ENCODE data around the gene ZNF792. TPM values are rescaled to one million over a fixed set of nuclear protein-coding genes. Genes with fewer than 3 reads are reported as not detected.
"Not testable (repeated sequence)": the region's sequence is repeated elsewhere in the genome, so short reads cannot be mapped to it uniquely, and the experiment has no call there.

Gene ZNF792
- polyA plus RNA-seq, 1 donor, result 2.7 TPM

- DNase-seq, result not testable (repeated sequence)
Measured at GRCh38 chr19:34920090-34920786, 43.8 kb downstream of the ZNF792 start.

- DNase-seq, result no peak
Measured at GRCh38 chr19:34918190-34918589, 45.8 kb downstream of the ZNF792 start.

GRCh38 chr19:34917144-34917543 lies 46.9 kb downstream of the ZNF792 start:
- not testable (repeated sequence) for DNase-seq

GRCh38 chr19:34910770-34911169 lies 53.3 kb downstream of the ZNF792 start:
- DNase-seq, result no peak

Other genes with a start within 250 kb of the ZNF792 start
- gene ZNF181, start 230.0 kb downstream of the ZNF792 start, polyA plus RNA-seq (ENCODE audit: insufficient read length), result 13.4 TPM
- 7.2 TPM for gene ZNF599, start 191.0 kb downstream of the ZNF792 start, polyA plus RNA-seq (ENCODE audit: insufficient read length)
- 3.9 TPM for gene ZNF30, start 37.3 kb downstream of the ZNF792 start, polyA plus RNA-seq (ENCODE audit: insufficient read length)
- gene GRAMD1A, start 36.1 kb upstream of the ZNF792 start, polyA plus RNA-seq (ENCODE audit: insufficient read length), result 48.5 TPM
- gene SCN1B, start 66.2 kb upstream of the ZNF792 start, polyA plus RNA-seq (ENCODE audit: insufficient read length), result 7.2 TPM
- 0.36 TPM for gene HPN, start 77.5 kb upstream of the ZNF792 start, polyA plus RNA-seq (ENCODE audit: insufficient read length)
- 0.97 TPM for gene FXYD3, start 151.6 kb upstream of the ZNF792 start, polyA plus RNA-seq (ENCODE audit: insufficient read length)
- 13.2 TPM for gene LGI4, start 170.8 kb upstream of the ZNF792 start, polyA plus RNA-seq (ENCODE audit: insufficient read length)
- gene FXYD1, start 174.6 kb upstream of the ZNF792 start, polyA plus RNA-seq (ENCODE audit: insufficient read length), result 281 TPM
- gene FXYD7, start 179.0 kb upstream of the ZNF792 start, polyA plus RNA-seq (ENCODE audit: insufficient read length), result 0.65 TPM
- gene FXYD5, start 190.5 kb upstream of the ZNF792 start, polyA plus RNA-seq (ENCODE audit: insufficient read length), result 22.3 TPM

All from hindlimb muscle (tissue), 1 donor.